Measurements from ENCODE around the gene PPAN. TPM values are rescaled to one million over a fixed set of nuclear protein-coding genes. Genes with fewer than 3 reads are reported as not detected.

Gene PPAN
- total RNA-seq, 1 donor = 81.1 TPM

GRCh38 chr19:10137751-10138682, 31.9 kb downstream of the PPAN start:
- DNase-seq (ENCODE audit: low read depth in 2 of 3, low spot score in 2 of 3) = no peak

DNA sequence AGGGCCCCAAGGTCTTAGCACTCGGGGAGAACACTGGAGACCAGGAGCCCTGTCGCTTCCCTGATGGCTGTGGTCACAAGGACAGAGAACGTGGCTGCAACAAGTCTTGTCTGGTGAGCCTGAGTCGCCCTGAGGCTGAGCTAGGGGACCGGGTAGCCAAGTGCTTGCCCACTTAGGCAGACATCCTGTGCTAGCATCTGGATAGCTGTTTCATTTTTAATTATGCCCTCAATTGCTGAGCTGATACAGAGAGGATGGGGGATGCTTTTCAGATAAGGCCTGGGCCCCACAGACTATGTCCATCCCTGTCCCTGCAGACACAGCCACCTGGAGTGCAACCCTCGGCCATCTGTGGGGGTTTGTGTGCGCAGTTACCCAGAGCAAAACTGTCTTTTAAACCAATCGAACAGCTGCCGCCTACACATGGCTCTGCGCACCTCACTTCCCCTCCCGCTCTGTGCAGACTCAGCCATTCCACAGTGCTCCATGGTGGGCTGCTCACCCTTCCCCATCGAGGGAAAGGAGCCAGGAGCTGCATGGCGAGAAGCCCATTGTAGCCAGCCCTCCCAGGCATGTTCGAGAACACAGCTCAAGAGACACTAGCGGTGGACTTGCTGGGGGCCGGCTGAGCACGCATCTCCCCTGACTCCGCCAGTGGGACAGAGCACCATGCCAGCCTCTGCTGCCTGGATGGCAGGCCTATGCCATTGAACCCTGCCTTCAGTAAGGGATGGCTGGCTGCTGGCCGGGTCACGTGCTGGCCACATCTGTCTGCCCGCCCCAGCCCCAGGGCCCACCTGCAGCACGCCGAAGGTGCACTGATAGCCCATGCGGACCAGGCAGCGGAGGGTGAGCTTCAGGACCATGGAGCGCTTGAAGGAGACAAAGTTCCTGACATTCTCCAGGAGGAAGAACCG, 33.0 kb downstream of the PPAN start:
- DNase-seq (ENCODE audit: low read depth in 2 of 3, low spot score in 2 of 3) = no peak

DNA sequence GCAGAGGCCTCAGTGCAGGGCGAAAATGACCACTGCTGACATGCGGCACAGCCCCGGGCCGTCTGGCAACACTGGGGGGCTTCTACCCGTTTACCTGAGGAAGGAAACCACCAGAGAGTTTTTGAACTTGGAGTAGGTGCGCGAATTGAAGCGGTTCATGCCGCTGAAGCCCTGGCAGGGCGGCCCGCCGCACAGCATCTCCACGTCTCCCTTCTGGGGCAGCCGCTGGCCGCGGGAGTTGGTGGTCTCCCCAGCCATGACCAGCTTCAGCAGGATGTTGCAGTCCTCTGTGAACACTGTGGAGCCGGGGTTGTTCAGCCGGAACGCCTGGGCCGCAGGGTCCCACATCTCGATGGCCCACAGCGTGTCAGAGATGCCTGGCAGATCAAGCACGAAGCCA, 33.8 kb downstream of the PPAN start:
- DNase-seq (ENCODE audit: low read depth in 2 of 3, low spot score in 2 of 3) = no peak

- DNase-seq (ENCODE audit: low read depth in 2 of 3, low spot score in 2 of 3) = no peak
Measured at GRCh38 chr19:10141479-10141878, 35.3 kb downstream of the PPAN start.

GRCh38 chr19:10141973-10142372, 35.8 kb downstream of the PPAN start:
- no peak for DNase-seq (ENCODE audit: low read depth in 2 of 3, low spot score in 2 of 3)

- peak in 1 of 3 donors; percentile 30 for DNase-seq (ENCODE audit: low read depth in 2 of 3, low spot score in 2 of 3)
Measured at GRCh38 chr19:10142701-10143375, 36.7 kb downstream of the PPAN start.

DNA sequence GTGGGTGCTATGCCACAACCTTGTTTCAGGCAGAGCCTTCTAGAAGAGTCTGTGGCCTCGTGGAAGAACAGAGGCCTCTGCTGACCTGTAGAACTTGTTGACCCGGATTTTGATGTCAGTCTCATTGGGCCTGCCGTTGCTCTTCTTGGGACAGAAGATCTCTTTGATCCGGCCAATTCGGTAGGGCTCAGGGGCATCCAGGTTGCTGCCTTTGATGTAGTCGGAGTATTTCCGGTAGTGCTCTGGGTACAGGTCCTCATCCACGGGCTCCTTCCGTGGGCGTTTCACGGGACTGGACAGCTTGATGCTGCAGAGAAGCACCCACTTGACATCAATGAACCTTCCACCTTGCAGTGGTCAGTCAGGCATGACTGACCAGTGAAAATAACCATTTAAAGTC, 37.5 kb downstream of the PPAN start:
- no peak for DNase-seq (ENCODE audit: low read depth in 2 of 3, low spot score in 2 of 3)

DNA sequence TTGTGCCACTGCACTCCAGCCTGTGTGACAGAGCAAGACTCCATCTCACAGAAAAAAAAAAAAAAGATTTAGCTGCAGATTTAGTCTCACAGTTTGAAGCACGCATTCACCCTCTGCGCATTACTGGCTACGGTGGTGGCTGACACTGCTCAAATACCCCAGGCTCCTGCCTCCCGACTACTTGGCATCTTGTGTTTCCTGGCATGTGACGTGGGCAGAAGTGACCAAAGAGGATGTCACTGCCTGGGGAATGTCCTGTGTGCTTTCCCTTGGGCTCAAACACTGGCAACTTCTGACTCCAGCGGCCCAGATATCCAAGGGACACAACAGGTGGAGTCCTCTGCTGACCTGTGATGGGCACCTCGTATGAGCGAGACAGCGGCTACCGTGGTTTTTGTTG, 38.2 kb downstream of the PPAN start:
- no peak for DNase-seq (ENCODE audit: low read depth in 2 of 3, low spot score in 2 of 3)

DNA sequence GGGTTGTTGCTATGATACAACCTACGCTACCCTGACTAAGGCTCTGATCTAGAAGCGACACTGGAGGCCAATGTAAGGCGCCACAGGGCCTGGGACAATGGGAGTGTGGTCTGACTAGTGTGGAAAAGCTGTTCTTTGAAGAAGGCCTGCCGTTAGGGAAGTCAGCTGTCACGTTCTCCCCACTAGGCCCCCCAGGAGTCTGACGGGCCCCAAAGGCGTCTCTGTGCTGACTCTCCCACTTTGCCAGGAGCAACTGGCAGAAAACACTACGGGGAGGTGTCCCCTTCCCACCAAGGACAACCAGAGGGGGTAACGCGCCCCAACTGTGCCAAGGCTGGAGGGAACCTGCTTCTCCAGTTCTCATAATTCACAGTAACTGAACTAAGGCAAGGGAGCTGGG, 38.9 kb downstream of the PPAN start:
- DNase-seq (ENCODE audit: low read depth in 2 of 3, low spot score in 2 of 3) = no peak

GRCh38 chr19:10146142-10146541, 40.0 kb downstream of the PPAN start:
- DNase-seq (ENCODE audit: low read depth in 2 of 3, low spot score in 2 of 3) = no peak

DNA sequence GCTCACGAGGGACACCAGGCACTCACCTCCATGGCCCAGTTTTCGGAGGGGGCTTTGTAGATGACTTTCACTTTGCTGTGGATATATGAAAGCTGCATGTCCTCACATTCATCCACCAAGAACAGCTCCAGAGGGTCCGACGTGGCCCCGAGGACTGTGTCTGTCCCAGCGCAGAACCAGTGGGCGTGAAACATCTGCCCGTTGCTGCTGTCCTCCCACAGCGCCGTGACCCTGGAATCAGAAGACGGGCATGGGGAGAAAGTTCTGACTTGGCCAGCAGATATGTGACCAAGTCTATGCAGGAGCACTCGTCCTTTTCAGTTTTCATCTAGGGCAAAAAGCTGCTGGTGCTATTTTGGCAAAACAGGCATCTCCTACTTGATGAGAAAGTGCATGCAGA, 43.3 kb downstream of the PPAN start:
- no peak for DNase-seq (ENCODE audit: low read depth in 2 of 3, low spot score in 2 of 3)

DNA sequence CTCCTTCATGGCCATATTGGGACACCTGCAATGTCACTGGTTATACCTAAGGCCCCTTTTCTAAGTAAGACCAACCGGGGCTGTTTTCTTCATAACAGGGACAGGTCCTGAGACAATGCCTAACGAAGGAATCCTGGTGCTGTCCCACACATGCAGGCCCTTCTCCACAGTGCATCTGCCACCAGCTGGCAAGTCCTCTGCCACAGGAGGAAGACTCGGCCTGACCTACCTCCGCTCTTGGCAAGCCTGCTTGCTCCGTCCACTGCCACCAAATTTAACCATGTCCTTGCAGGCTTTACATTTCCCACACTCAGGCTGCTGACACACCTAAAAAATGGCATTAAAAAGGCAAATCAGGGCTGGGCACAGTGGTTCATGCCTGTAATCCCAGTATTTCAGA, 45.4 kb downstream of the PPAN start:
- DNase-seq (ENCODE audit: low read depth in 2 of 3, low spot score in 2 of 3) = no peak

GRCh38 chr19:10152100-10152499, 45.9 kb downstream of the PPAN start:
- DNase-seq (ENCODE audit: low read depth in 2 of 3, low spot score in 2 of 3) = no peak

DNA sequence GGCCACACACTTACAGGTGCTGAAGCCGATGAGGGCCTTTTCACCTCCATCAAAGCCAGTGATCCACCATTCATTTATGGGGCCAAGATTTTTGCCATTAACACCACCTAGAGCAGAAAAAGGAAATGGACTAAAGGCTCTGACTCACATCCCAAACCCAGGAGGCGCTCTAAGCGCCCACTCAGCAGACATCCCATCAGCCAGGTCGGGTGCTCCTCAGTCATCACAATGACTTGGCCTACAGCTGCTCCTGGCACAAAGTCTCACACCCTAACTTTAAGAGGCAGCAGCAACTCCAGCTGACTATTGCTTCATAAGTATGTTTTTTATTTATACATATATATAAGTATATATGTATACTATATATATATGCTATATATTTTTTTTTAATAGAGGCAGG, 49.7 kb downstream of the PPAN start:
- DNase-seq (ENCODE audit: low read depth in 2 of 3, low spot score in 2 of 3) = no peak

DNA sequence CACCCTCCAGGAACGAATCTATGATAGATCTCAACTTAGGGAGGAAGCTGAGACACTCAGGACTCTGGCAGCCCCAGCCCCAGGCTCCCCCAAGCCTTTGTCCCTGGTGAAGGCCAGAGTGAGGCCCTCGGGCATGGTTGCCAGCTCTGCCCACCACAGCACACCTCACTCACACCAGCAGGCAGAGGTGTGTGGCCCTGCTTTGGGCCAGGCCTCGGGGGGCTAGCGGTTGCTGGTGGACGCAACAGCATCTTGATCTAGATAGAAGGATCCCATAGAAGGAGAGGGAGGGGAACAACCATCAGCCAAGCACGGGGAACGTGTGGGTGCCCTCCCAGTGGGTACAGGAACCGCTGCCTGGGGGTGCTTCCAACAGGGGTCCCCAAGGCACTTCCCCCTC, 51.9 kb downstream of the PPAN start:
- DNase-seq (ENCODE audit: low read depth in 2 of 3, low spot score in 2 of 3) = no peak

DNA sequence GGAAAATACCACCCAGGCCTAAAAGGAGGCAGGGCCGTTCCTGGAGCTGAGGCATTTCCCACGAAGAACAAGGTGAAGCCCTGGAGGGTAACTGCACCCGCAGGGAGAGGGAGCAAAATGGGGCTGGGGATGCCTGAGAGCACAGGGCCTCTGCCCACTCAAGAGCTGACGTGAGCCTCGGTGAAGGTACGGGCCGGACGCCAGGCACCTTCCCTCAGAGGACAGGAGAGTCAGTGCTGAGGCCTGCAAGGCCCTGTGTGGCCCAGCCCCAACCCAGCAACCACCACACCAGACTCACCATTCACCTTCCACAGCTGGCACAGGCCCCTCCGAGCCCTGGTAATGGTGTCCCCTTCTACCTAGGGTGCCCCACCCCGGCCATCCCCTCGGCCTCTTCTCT, 52.3 kb downstream of the PPAN start:
- DNase-seq (ENCODE audit: low read depth in 2 of 3, low spot score in 2 of 3) = no peak

DNA sequence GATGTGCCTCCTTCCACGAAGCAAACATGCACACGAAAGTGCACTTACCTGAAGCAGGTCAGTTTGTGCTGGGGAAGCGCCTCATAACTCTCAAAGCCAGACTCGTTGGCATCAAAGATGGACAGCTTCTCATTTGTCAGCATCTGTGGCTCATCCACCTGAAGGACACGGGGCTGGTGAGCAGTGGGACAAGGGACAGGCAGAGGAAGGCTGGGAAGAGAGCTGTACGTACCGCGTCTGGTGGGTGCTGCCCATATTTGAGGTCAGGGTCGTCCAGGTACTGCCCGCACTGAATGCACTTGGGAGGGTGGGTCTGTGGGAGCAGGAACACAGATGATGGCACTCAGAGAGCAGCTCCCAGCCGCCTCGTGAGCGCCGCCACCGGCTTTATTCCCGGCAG, 53.4 kb downstream of the PPAN start:
- no peak for DNase-seq (ENCODE audit: low read depth in 2 of 3, low spot score in 2 of 3)
